ENCODE data around the gene PIK3C2G.

Gene PIK3C2G

GRCh38 chr12:18270958-18271460, 9.7 kb downstream of the PIK3C2G start:
- DNase-seq (ENCODE audit: low read depth in 3 of 3) = no peak

- no peak for DNase-seq (ENCODE audit: low read depth in 3 of 3)
These were observed 14.7 kb downstream of the PIK3C2G start for GRCh38 chr12:18275981-18276380.

DNA sequence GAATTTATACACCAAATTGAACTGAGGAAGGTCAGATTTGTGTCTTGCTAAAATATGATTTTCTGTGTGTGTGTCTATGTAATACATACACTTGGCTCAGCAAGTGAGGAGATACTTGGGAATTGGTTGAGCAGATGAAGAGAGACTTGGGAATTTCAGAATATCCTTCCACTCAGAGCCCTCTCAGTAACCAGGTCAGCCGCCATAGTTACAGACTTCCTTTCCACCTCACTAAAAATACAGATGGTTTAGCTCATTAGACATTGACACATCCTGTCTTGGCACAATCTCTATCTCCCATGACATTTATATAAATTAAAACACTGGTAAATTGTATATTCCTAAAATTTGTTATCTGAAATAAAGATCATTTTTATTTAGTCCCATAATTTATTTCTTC, 15.9 kb downstream of the PIK3C2G start:
- no peak for DNase-seq (ENCODE audit: low read depth in 3 of 3)

- no peak for DNase-seq (ENCODE audit: low read depth in 3 of 3)
These were observed 19.4 kb downstream of the PIK3C2G start for GRCh38 chr12:18280728-18281127.

DNA sequence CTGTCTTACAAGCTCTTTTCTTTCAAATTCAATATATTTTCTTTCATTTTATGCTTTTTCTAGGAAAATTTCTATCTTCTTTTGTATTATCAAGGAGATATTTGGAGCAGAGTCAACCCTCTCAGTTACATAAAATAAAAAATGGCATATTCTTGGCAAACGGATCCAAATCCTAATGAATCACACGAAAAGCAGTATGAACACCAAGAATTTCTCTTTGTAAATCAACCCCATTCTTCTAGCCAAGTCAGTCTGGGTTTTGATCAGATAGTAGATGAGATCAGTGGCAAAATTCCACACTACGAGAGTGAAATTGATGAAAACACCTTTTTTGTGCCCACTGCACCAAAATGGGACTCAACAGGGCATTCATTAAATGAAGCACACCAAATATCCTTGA, 20.6 kb downstream of the PIK3C2G start:
- no peak for DNase-seq (ENCODE audit: low read depth in 3 of 3)

GRCh38 chr12:18283831-18284230, 22.5 kb downstream of the PIK3C2G start:
- no peak for DNase-seq (ENCODE audit: low read depth in 3 of 3)

- DNase-seq (ENCODE audit: low read depth in 3 of 3) = no peak
These were observed 23.1 kb downstream of the PIK3C2G start for GRCh38 chr12:18284386-18284785.

DNA sequence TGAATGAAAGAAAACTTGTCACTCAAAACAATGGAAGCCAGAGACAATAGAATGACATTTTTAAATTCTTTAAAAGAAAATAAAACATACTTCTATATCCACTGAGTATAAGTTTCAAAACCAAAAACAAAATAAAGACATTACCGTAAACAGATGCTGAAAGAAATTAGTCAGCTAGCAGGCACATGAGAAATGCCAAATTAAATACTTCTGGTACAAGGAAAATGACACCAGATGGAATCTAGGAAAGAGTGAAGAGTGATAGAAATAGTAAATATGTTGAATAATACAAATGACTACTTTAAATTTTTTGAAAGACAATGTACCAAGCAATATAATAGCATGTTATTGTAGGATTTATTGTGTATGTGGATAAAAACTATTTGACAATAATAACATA, 23.8 kb downstream of the PIK3C2G start:
- no peak for DNase-seq (ENCODE audit: low read depth in 3 of 3)

DNA sequence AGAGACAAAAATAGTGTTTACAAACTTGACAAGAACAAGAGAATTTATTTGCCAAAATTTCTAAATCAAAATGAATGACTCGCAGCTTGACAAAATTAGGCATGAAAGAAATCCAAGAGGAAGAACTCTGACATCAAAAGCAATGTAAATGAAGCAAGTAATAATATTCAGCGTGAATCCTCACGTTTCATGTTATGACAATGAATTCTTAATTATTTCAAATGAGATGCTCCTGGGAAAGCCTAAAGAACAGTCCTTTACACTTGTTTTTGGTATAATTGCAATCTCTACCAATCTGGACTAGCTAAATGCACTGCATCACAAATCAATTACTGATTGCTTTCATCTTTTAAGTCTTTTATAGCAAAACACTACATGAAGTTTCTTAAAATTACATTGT, 29.1 kb downstream of the PIK3C2G start:
- DNase-seq (ENCODE audit: low read depth in 3 of 3) = no peak

- no peak for DNase-seq (ENCODE audit: low read depth in 3 of 3)
These were observed 33.6 kb downstream of the PIK3C2G start for GRCh38 chr12:18294889-18295288.

DNA sequence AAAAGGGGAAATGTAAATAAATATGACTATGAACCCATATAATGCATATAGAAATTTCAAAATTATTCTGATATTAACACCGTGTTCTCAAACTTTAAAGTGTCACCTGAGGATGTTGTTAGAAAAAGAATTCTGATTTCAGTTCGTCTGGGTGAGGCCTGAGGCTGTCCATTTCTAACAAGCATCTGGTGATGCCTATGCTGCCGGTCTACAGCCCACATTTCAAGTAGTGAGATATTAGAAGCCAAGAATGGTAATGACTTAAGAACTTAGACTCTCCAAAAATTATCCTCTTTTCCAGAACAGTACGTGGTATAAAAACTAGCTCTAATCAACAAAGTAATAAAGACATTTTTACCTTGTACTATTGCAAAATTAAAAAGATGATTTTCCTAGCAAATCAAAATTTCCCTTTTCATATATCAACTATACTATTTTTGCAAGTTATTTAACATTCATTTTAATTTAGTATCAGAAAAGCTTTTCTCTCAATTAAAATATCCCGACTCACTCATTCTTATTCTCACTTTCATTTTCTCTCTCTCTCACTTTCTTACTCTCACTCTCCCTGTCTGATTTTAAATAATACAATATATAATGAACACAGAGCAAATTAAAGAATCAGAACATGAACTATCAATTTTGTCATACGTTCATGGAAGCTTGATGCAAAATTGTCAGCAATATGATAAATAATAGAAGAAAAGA, 35.0 kb downstream of the PIK3C2G start:
- DNase-seq (ENCODE audit: low read depth in 3 of 3) = no peak

GRCh38 chr12:18296909-18297280, 35.6 kb downstream of the PIK3C2G start:
- DNase-seq (ENCODE audit: low read depth in 3 of 3) = no peak

DNA sequence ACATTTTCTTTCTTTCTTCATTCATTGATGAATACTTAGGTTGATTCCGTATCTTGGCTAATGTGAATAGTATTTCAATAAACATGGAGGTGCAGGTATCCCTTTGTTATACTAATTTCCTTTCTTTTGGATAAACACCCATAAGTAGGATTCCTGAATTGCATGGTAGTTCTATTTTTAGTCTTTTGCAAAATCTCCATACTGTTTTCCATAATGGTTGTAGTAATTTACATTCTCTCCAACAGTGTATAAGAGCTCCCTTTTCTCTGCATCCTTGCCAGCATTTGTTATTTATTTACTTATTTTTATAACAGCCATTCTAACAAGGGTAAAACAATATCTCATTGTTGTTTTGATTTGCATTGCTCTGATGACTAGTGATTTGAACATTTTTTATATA, 36.6 kb downstream of the PIK3C2G start:
- DNase-seq (ENCODE audit: low read depth in 3 of 3) = no peak

DNA sequence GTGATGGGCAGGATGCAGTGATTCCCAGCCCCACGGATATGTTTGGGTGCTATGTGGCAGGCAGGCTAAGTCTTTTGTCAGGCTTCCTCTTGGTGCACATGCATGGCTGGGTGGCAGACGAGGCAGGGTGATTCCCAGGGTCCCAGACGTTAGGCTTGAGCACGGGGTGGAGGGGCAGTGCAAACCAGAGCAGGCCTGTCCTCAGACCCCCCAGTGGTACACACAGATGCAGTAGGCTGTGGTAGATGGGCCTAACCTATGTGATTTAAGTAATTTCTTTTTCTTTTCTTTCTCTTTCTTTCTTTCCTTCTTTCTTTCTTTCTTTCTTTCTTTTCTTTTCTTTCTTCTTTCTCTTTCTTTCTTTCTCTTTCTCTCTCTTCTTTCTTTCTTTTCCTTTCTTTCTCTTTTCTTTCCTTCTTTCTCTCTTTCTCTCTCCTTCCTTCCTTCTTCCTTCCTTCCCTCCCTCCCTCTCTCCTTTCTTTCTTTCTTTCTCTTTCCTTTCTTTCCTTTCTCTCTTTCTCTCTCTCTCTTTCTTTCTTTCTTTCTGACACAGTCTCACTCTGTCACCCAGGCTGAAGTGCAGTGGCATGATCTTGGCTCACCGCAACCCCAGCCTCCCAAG, 41.6 kb downstream of the PIK3C2G start:
- no peak for DNase-seq (ENCODE audit: low read depth in 3 of 3)

DNA sequence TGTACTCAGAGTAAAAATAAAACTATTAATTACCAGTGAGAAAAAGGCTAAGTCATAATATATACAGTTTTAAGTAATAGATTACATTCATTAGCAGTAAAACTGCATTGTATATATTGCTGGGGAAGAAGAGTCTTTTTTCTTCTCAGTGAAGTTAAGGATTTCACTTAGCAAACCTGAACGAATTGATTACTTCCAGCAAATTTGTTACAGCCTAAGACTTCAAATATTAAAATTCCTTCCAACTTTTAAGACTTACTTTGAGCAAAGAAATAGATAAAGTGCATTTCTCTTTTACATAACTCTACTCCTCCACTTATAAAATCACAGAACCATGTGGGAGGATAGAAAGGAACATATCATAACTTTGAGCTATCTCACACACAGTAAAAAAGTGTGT, 43.3 kb downstream of the PIK3C2G start:
- DNase-seq (ENCODE audit: low read depth in 3 of 3) = no peak

GRCh38 chr12:18306311-18306710, 45.0 kb downstream of the PIK3C2G start:
- DNase-seq (ENCODE audit: low read depth in 3 of 3) = no peak

GRCh38 chr12:18313306-18313705, 52.0 kb downstream of the PIK3C2G start:
- no peak for DNase-seq (ENCODE audit: low read depth in 3 of 3)

GRCh38 chr12:18320036-18320617, 58.8 kb downstream of the PIK3C2G start:
- no peak for DNase-seq (ENCODE audit: low read depth in 3 of 3)

GRCh38 chr12:18320976-18321375, 59.7 kb downstream of the PIK3C2G start:
- DNase-seq (ENCODE audit: low read depth in 3 of 3) = no peak

DNA sequence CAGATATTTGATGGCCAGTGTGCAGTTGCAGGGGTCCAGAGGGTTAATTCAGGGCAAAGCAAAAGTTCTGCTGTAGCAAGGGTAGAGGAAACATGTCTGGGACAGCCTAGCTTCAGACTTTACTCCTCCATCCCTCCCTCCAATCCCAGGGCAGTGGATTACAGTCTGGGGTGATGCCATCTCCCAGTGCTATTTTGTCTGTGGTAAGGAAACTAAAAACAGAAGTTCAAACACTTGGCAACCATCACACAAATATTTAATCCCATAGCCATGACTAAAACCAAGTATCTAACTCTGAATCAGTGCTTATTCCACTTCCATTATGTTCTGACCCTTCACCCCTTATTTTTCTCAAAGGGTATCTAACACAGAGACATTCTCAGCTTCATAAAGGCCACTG, 61.8 kb downstream of the PIK3C2G start:
- DNase-seq (ENCODE audit: low read depth in 3 of 3) = no peak

- DNase-seq (ENCODE audit: low read depth in 3 of 3) = no peak
These were observed 65.7 kb downstream of the PIK3C2G start for GRCh38 chr12:18327036-18327435.

GRCh38 chr12:18332173-18332572, 70.9 kb downstream of the PIK3C2G start:
- DNase-seq (ENCODE audit: low read depth in 3 of 3) = no peak

DNA sequence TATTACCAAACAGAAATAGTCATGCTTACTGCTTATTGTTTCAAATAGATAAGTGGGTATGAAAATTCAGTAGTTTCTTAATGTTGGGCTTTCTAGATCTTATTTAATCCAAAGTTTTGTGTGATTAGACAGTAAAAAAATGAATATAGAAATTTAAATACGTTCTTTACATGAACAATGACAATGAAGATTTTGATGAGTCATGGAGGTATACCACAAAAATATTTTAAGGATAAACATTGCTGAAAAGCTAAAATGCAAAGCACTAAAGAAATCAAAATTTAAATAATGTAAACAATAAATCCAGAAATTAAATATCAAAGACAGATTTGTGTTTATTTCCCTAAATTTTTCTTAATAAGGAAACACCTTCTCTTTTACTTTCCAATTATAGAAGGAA, 78.3 kb downstream of the PIK3C2G start:
- no peak for DNase-seq (ENCODE audit: low read depth in 3 of 3)
